CD4-positive, CD25-positive, alpha-beta regulatory T cell (primary cell): ENCODE measurements around the gene ST6GALNAC5. TPM values are rescaled to one million over a fixed set of nuclear protein-coding genes. Genes with fewer than 3 reads are reported as not detected.
A peak's percentile ranks its signal among the peaks of the same experiment; 100 is the strongest.
"Not testable (repeated sequence)": the region's sequence is repeated elsewhere in the genome, so short reads cannot be mapped to it uniquely, and the experiment has no call there.

Source experiments
- ATAC-seq, 2 donors: fragments of 150-1000 bp; cut with Tn5 transposase; one replicate each; pipeline ENCODE4 v1.10.0; 2021; ENCODE audit warnings: low read depth in 2 of 2, moderate number of reproducible peaks in 2 of 2, moderate library complexity in 1 of 2
- DNase-seq, 3 donors: peaks; one replicate each; pipeline versions ENCODE4 v3.0.0 to v3.0.0-alpha.2; 2012 to 2022; ENCODE audit warnings: mixed read lengths in 1 of 3
- H3K27ac ChIP-seq: one replicate; pipeline ENCODE4 v1.7.0; 2013; ENCODE audit warnings: mild to moderate bottlenecking, low read length; ENCODE audit not compliant: insufficient read depth, poor library complexity, severe bottlenecking
- H3K27me3 ChIP-seq: one replicate; pipeline ENCODE4 v1.7.0; 2013; ENCODE audit warnings: low read length; ENCODE audit not compliant: control insufficient read depth, insufficient read depth
- H3K36me3 ChIP-seq: one replicate; pipeline ENCODE4 v1.7.0; 2013; ENCODE audit warnings: mild to moderate bottlenecking, low read length, moderate library complexity; ENCODE audit not compliant: control insufficient read depth, insufficient read depth
- H3K4me1 ChIP-seq: 2 replicates; pipeline ENCODE4 v1.7.0; 2013; ENCODE audit warnings: mild to moderate bottlenecking, low read length; ENCODE audit not compliant: insufficient read depth, control insufficient read depth, poor library complexity, severe bottlenecking
- H3K4me3 ChIP-seq: one replicate; pipeline ENCODE4 v1.7.0; 2013; ENCODE audit warnings: low read depth, mild to moderate bottlenecking, low read length, moderate library complexity
- H3K9me3 ChIP-seq, 2 experiments: 1 replicate in 1 of 2; 2 replicates in 1 of 2; pipeline ENCODE4 v1.7.0; 2013; ENCODE audit warnings: low read length in 2 of 2, mild to moderate bottlenecking in 1 of 2, moderate library complexity in 1 of 2; ENCODE audit not compliant: control insufficient read depth in 2 of 2
- H3K27ac Mint-ChIP-seq, 3 donors: one replicate each; pipeline ENCODE4 v1.8.0; 2020 to 2022; ENCODE audit warnings: mild to moderate bottlenecking in 3 of 3, mixed read lengths in 3 of 3, moderate library complexity in 2 of 3
- H3K27me3 Mint-ChIP-seq: one replicate; pipeline ENCODE4 v1.8.0; 2022; ENCODE audit warnings: mild to moderate bottlenecking, mixed read lengths
- H3K36me3 Mint-ChIP-seq: one replicate; pipeline ENCODE4 v1.8.0; 2020; ENCODE audit warnings: mixed read lengths
- H3K4me1 Mint-ChIP-seq, 4 donors: one replicate each; pipeline ENCODE4 v1.8.0; 2020 to 2022; ENCODE audit warnings: mixed read lengths in 4 of 4, mild to moderate bottlenecking in 1 of 4
- H3K4me3 Mint-ChIP-seq, 4 donors: one replicate each; pipeline ENCODE4 v1.8.0; 2020 to 2022; ENCODE audit warnings: mild to moderate bottlenecking in 4 of 4, mixed read lengths in 4 of 4, moderate library complexity in 3 of 4
- H3K9me3 Mint-ChIP-seq, 7 donors: one replicate each; pipeline ENCODE4 v1.8.0; 2020 to 2022; ENCODE audit warnings: mixed read lengths in 7 of 7, mild to moderate bottlenecking in 3 of 7, moderate library complexity in 2 of 7
- polyA plus RNA-seq, 4 donors: library from polyadenylated mRNA; unstranded; fragments of 300-500 nt; fragmentation: Illumina TruSeq; gene quantifications; one replicate each; pipeline ENCODE4 v1.2.3, GENCODE V29; 2021
- total RNA-seq: library from RNA; stranded (reverse); gene quantifications from one replicate; pipeline ENCODE4 v1.2.3, GENCODE V29; 2022

Gene ST6GALNAC5
- total and polyA plus RNA-seq, 5 donors from 2014 or later = 0.30 TPM; not detected in 4

- Mint-ChIP-seq H3K36me3 (no peaks in the 10 kb centered on the region), H3K27me3 (peaks cover 56% of the 10 kb centered on the region), H3K9me3 (peaks cover 0 to 5% (median 2%) of the 10 kb centered on the region in 7 donors), H3K4me1 (peaks cover 0 to 13% (median 0%) of the 10 kb centered on the region in 4 donors), H3K4me3 (peak overlapping the region in 2 of 4 donors; percentile 64 to 70), H3K27ac (no peak overlapping the region)
- Histone ChIP-seq H3K36me3 (no peaks in the 10 kb centered on the region), H3K9me3 (no peaks in the 10 kb centered on the region), H3K4me3 (no peak overlapping the region), H3K4me1 (peaks cover 4% of the 10 kb centered on the region), H3K27ac (no peak overlapping the region), H3K27me3 (peaks cover 19% of the 10 kb centered on the region)
- DNase-seq = peak in 1 of 3 donors; percentile 11
- ATAC-seq = peak in 1 of 2 donors; percentile 20
These were observed 1.0 kb downstream of the ST6GALNAC5 start for GRCh38 chr1:76868154-76868882.

GRCh38 chr1:76868916-76869315 lies 1.6 kb downstream of the ST6GALNAC5 start:
- DNase-seq (no peak), ATAC-seq (no peak)
- H3K4me1 ChIP-seq = peaks cover 4% of the 10 kb centered on the region
- H3K36me3 ChIP-seq = no peaks in the 10 kb centered on the region
- peaks cover 19% of the 10 kb centered on the region for H3K27me3 ChIP-seq
- H3K27ac ChIP-seq = no peak overlapping the region
- Mint-ChIP-seq H3K27ac (no peak overlapping the region), H3K4me3 (peak overlapping the region in 2 of 4 donors; percentile 51 to 88), H3K4me1 (peaks cover 0 to 13% (median 0%) of the 10 kb centered on the region in 4 donors), H3K27me3 (peaks cover 53% of the 10 kb centered on the region), H3K36me3 (no peaks in the 10 kb centered on the region), H3K9me3 (peaks cover 0 to 5% (median 2%) of the 10 kb centered on the region in 7 donors)
- H3K4me3 ChIP-seq = no peak overlapping the region
- H3K9me3 ChIP-seq = no peaks in the 10 kb centered on the region

- Mint-ChIP-seq H3K27me3 (peaks cover 49% of the 10 kb centered on the region), H3K9me3 (peaks cover 0 to 5% (median 2%) of the 10 kb centered on the region in 7 donors), H3K36me3 (no peaks in the 10 kb centered on the region), H3K4me1 (peaks cover 0 to 13% (median 0%) of the 10 kb centered on the region in 4 donors), H3K27ac (no peak overlapping the region), H3K4me3 (no peak overlapping the region)
- no peaks in the 10 kb centered on the region for H3K36me3 ChIP-seq
- peaks cover 15% of the 10 kb centered on the region for H3K27me3 ChIP-seq
- no peak overlapping the region for H3K4me3 ChIP-seq
- ATAC-seq = no peak
- no peak for DNase-seq
- no peak overlapping the region for H3K27ac ChIP-seq
- H3K9me3 ChIP-seq = no peaks in the 10 kb centered on the region
- H3K4me1 ChIP-seq = peaks cover 4% of the 10 kb centered on the region
These were observed 2.8 kb downstream of the ST6GALNAC5 start for GRCh38 chr1:76870037-76870436.

GRCh38 chr1:76871355-76871974 lies 4.2 kb downstream of the ST6GALNAC5 start:
- Mint-ChIP-seq H3K4me1 (peaks cover 0 to 13% (median 0%) of the 10 kb centered on the region in 4 donors), H3K36me3 (no peaks in the 10 kb centered on the region), H3K9me3 (peaks cover 0 to 5% (median 3%) of the 10 kb centered on the region in 7 donors), H3K27me3 (peaks cover 38% of the 10 kb centered on the region), H3K4me3 (no peak overlapping the region), H3K27ac (no peak overlapping the region)
- DNase-seq (no peak), ATAC-seq (no peak)
- no peak overlapping the region for H3K4me3 ChIP-seq
- H3K4me1 ChIP-seq = peaks cover 4% of the 10 kb centered on the region
- no peaks in the 10 kb centered on the region for H3K9me3 ChIP-seq
- no peaks in the 10 kb centered on the region for H3K36me3 ChIP-seq
- peaks cover 2% of the 10 kb centered on the region for H3K27me3 ChIP-seq
- no peak overlapping the region for H3K27ac ChIP-seq

GRCh38 chr1:76872944-76873343 lies 5.7 kb downstream of the ST6GALNAC5 start:
- Mint-ChIP-seq H3K27ac (no peak overlapping the region), H3K27me3 (peaks cover 24% of the 10 kb centered on the region), H3K36me3 (no peaks in the 10 kb centered on the region), H3K4me3 (no peak overlapping the region), H3K4me1 (peaks cover 0 to 5% (median 0%) of the 10 kb centered on the region in 4 donors), H3K9me3 (peaks cover 0 to 5% (median 3%) of the 10 kb centered on the region in 7 donors)
- H3K27ac ChIP-seq = no peak overlapping the region
- peaks cover 1% of the 10 kb centered on the region for H3K27me3 ChIP-seq
- DNase-seq = no peak
- no peak overlapping the region for H3K4me3 ChIP-seq
- H3K9me3 ChIP-seq = no peaks in the 10 kb centered on the region
- no peak for ATAC-seq
- no peaks in the 10 kb centered on the region for H3K4me1 ChIP-seq
- H3K36me3 ChIP-seq = no peaks in the 10 kb centered on the region

DNA sequence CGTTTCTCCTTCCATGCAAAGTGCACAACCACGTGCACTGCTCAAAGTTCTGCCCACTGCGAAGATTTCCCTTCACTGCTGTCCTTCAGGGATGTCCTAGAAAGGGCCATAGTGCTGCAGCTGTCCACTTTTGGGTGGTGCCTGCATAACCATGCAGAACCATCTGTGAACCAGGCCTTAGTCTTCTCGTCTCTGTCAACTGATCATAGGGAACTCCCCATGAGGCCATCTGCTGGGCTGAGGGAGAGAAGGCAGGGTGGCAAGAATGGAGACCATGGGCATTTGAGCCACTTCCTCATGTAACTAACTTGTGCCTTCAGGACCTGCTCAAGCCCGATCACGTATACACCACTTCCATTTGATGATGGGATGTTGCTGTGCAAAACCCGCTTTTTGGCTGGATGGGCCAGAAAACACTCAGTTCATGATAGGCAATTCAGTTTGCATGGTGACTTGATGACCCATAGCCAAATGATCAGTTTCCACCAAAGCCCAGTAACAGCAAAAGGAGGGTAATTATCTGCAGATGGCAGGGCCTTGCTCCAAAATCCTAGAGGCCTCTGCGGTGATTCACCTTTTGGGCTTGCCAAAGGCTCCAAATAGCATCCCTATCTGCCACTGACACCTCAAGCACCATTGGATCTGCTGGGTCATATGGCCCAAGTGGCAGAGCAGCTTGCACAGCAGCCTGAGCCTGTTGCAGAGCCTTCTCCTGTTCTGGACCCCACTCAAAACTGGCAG lies 9.5 kb downstream of the ST6GALNAC5 start:
- H3K9me3 ChIP-seq = no peaks in the 10 kb centered on the region
- no peak for ATAC-seq

DNA sequence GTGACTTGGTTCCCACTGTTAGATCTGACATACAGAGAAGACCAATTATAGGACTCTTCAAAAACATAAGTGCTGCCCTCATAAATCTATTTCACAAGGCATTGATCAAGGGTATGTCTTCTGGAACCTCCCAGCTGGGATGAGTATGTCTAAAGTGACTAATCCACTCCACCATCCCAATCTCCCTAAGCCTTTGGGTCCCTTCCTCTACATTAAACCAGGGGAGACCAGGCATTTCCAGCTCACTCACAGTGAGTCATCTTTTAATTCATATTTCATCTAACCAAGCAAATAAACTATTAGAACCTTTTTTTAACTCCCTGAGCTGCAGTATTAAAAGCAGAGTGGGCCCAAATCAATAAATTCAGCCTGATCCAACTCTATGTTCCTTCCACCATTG lies 11.7 kb downstream of the ST6GALNAC5 start:
- not testable (repeated sequence) for H3K4me3 Mint-ChIP-seq, ATAC-seq, H3K27ac Mint-ChIP-seq

More for the DNA sequence above, 9.5 kb downstream of the ST6GALNAC5 start:
- Histone ChIP-seq H3K36me3 (no peaks in the 10 kb centered on the region), H3K27ac (no peak overlapping the region), H3K4me1 (no peaks in the 10 kb centered on the region), H3K27me3 (no peaks in the 10 kb centered on the region), H3K4me3 (no peak overlapping the region)
- peaks cover 0 to 5% (median 3%) of the 10 kb centered on the region in 7 donors for H3K9me3 Mint-ChIP-seq
- no peaks in the 10 kb centered on the region for H3K4me1 Mint-ChIP-seq
- H3K27ac Mint-ChIP-seq = no peak overlapping the region
- no peaks in the 10 kb centered on the region for H3K36me3 Mint-ChIP-seq
- peaks cover 4% of the 10 kb centered on the region for H3K27me3 Mint-ChIP-seq
- DNase-seq = no peak
- no peak overlapping the region for H3K4me3 Mint-ChIP-seq

More for the DNA sequence above, 11.7 kb downstream of the ST6GALNAC5 start:
- H3K4me3 ChIP-seq, H3K36me3 ChIP-seq, H3K9me3 Mint-ChIP-seq, H3K4me1 Mint-ChIP-seq, H3K9me3 ChIP-seq, H3K36me3 Mint-ChIP-seq, DNase-seq, H3K4me1 ChIP-seq, H3K27me3 ChIP-seq, H3K27ac ChIP-seq, H3K27me3 Mint-ChIP-seq: not testable (repeated sequence)
